C4-2B (cell line): ENCODE results near the gene TSEN54.
"Not testable (repeated sequence)": the region's sequence is repeated elsewhere in the genome, so short reads cannot be mapped to it uniquely, and the experiment has no call there.

ENCODE experiments used
- H3K27ac ChIP-seq: fragments of 450-650 bp; 2 replicates; pipeline ENCODE4 v1.5.1; 2017
- ZFX ChIP-seq: fragments of 450-650 bp; IDR thresholded peaks from 2 replicates; pipeline ENCODE4 v1.6.1; 2017
- TF ChIP-seq, protein P1 (sequence below): fragments of 450-650 bp; conservative IDR thresholded peaks from 2 replicates; pipeline ENCODE4 v1.5.1; 2017; ENCODE audit warnings: mild to moderate bottlenecking

TSEN54 gene

DNA sequence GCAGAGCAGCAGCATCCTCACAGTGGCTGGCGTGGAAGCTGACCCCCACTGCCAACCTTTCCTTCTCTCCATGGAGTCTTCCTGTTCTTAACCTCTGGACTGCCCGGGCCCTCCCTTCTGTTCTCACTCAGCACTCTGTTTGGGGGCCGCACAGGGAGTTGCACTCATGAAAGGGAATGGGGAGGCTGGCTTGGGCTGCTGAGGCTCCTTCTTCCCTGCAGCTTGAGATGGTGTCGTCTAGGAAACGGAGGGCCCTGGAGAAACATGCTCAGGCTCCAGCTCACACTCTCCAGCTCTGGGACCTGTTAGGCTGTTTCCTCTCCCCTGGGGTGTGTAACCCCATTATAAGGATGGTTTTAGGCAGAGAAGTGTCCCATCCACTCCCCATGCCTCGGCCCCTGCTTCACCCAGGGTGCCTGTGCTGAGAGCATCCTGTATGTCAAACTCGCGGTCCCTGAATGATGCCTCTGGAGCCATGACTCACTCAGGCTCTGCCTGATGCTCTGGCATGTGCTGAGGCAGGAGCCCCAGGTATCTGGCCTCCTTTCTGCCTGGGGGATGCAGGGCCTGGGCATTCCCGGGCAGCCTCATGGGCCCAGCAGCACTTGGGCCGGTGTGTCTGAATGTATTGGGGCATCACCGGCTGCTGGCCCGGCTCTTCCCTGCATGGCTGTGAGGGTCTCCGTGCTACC lies 41.0 kb upstream of the TSEN54 start:
- TF ChIP-seq ZFX, result no peak
- TF ChIP-seq, protein P1, sequence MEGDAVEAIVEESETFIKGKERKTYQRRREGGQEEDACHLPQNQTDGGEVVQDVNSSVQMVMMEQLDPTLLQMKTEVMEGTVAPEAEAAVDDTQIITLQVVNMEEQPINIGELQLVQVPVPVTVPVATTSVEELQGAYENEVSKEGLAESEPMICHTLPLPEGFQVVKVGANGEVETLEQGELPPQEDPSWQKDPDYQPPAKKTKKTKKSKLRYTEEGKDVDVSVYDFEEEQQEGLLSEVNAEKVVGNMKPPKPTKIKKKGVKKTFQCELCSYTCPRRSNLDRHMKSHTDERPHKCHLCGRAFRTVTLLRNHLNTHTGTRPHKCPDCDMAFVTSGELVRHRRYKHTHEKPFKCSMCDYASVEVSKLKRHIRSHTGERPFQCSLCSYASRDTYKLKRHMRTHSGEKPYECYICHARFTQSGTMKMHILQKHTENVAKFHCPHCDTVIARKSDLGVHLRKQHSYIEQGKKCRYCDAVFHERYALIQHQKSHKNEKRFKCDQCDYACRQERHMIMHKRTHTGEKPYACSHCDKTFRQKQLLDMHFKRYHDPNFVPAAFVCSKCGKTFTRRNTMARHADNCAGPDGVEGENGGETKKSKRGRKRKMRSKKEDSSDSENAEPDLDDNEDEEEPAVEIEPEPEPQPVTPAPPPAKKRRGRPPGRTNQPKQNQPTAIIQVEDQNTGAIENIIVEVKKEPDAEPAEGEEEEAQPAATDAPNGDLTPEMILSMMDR, result no peak
- no peak overlapping the region for H3K27ac ChIP-seq

- TF ChIP-seq ZFX, result no peak
- TF ChIP-seq, protein P1, result no peak
- H3K27ac ChIP-seq, result no peak overlapping the region
These were observed 40.5 kb upstream of the TSEN54 start for GRCh38 chr17:75475851-75476250.

DNA sequence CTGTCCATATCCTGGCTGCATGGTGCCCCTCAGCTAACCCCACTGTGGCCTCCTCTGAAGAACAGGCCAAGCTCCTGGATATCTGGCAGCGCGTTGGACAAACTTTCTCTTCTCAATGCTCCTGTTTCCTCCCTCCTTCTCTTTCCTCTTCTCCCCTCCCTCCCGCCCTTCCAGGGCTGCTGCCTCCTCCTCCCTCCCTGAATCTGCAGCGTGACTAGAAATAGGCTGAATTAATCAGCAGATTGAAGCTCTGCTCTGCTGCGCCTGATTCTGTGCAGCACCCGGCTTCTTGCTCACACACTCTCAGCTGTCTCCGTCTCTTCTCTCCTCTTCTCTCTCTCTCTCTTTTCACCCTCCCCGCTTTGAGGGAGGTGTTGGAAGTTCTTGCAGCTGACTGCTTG lies 40.1 kb upstream of the TSEN54 start:
- no peak for TF ChIP-seq ZFX
- TF ChIP-seq, protein P1, result no peak
- H3K27ac ChIP-seq, result no peak overlapping the region

DNA sequence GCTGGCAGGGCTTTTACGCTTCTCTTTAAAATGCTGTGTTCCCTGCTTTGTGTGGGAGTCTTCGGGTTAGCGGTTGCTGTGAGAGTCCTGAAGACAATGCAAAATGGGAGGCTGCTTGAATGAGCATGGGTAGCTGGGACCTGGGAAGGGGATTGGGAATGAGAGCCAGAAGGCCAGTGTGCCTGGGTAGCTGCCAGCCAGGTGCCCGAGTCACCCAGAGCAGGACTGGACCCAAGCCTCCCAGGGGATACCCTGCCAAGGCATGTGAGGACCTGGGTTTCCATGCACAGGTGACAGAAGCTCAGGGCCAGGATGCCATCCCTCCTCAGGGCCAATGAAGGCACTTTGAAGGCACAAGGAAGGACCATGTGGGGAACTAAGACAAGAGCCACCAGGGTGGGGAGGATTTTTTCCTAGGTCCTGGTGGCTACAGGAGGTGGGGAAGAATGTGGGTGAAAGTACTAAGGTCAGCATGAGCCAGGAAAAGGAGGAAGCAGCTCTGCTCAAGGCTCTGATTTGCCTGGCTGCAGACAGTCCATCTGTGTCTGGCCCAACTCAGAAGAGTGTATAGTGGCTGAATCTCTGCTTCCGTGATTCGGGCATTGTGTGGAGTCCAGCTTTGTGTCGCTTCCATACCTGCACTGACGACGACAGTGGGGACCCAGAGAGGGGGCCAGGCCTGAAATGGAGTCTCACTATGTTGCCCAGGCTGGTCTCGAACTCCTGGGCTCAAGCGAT lies 39.4 kb upstream of the TSEN54 start:
- TF ChIP-seq ZFX, result no peak
- TF ChIP-seq, protein P1, result no peak
- no peak overlapping the region for H3K27ac ChIP-seq

DNA sequence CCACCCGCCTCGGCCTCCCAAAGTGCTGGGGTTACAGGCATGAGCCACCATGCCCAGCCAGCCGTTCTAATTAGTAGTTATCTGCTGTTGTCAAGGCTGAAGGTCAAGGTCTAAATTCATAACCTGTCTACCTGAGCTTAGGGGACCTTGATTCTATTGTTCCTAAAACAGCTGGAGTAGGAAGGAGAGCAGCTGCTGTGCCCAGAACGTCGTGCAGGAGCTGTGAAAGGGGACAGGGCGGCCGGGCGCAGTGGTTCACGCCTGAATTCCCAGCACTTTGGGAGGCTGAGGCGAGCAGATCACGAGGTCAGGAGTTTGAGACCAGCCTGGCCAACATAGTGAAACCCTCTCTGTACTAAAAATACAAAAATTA lies 38.9 kb upstream of the TSEN54 start:
- H3K27ac ChIP-seq, result not testable (repeated sequence)

- H3K27ac ChIP-seq, result no peak overlapping the region
These were observed 37.8 kb upstream of the TSEN54 start for GRCh38 chr17:75478508-75478907.

DNA sequence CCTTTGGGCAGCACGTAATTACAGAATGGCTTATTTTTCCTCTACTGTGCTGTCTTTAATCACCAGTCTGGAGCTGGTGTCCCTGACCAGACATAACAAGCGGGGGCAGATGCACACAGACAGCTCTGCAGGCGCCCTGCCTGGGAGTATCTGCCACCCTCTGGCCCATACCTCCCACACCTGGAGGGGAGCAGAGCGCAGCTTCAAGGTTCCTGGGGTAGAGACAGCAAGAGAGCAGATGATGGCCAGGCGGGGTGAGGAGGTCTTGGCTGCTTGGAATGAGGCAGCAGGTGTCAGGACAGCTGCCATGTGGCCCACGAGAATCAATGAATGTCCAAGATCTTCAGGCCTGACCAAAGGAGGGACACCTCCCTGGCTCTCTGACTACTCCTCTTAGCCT lies 36.0 kb upstream of the TSEN54 start:
- TF ChIP-seq, protein P1, result no peak
- TF ChIP-seq ZFX, result no peak
- no peak overlapping the region for H3K27ac ChIP-seq

More at GRCh38 chr17:75478508-75478907, 37.8 kb upstream of the TSEN54 start:
- TF ChIP-seq, protein P1, result no peak
- TF ChIP-seq ZFX, result no peak
